GM12891 (cell line): ENCODE data around the gene PITPNC1.

Experiments used
- PAX5 ChIP-seq: IDR thresholded peaks from 2 replicates; pipeline ENCODE4 v1.6.1; 2011; ENCODE audit warnings: low read length, moderate library complexity, mild to moderate bottlenecking; ENCODE audit not compliant: insufficient read depth, severe bottlenecking
- POLR2A ChIP-seq: IDR thresholded peaks from 2 replicates; pipeline ENCODE4 v1.6.1; 2011; ENCODE audit warnings: low read depth, low read length, control low read depth
- POLR2AphosphoS5 ChIP-seq: IDR thresholded peaks from 2 replicates; pipeline ENCODE4 v1.6.1; 2011; ENCODE audit warnings: low read depth, low read length, control low read depth
- TAF1 ChIP-seq: IDR thresholded peaks from 2 replicates; pipeline ENCODE4 v1.6.1; 2011; ENCODE audit warnings: low read depth, low read length, control low read depth

- TF ChIP-seq POLR2AphosphoS5 (no peak), TAF1 (no peak), PAX5 (no peak), POLR2A (no peak)
Observed at GRCh38 chr17:67605256-67605912, 228.3 kb downstream of the PITPNC1 start.
